SK-N-SH (cell line): Measurements from ENCODE around the gene GPR162. TPM values are rescaled to one million over a fixed set of nuclear protein-coding genes. Genes with fewer than 3 reads are reported as not detected.

Experiments
- CHD2 ChIP-seq: fragments of 150-350 bp; IDR thresholded peaks from 2 replicates; pipeline ENCODE4 v1.6.1; 2018; ENCODE audit warnings: low read length; ENCODE audit not compliant: partially characterized antibody
- EP300 ChIP-seq, 2 experiments: IDR thresholded peaks; 2 replicates each; pipeline versions ENCODE4 v1.4.0 to v1.6.1; 2012; ENCODE audit warnings: borderline replicate concordance in 1 of 2, low read depth in 1 of 2, low read length in 1 of 2
- FOSL2 ChIP-seq: IDR thresholded peaks from 2 replicates; pipeline ENCODE4 v1.4.0; 2012; ENCODE audit warnings: low read depth, mild to moderate bottlenecking, moderate library complexity, borderline replicate concordance
- FOXJ3 ChIP-seq: sonication (generic); formaldehyde crosslinking; IDR thresholded peaks from 2 replicates; pipeline ENCODE4 v1.5.1; 2020; ENCODE audit warnings: mild to moderate bottlenecking, missing genetic modification reagents
- JUND ChIP-seq: IDR thresholded peaks from 2 replicates; pipeline ENCODE4 v1.4.0; 2012
- MEF2A ChIP-seq: IDR thresholded peaks from 2 replicates; pipeline ENCODE4 v1.4.0; 2012; ENCODE audit warnings: low read depth, borderline replicate concordance
- NRF1 ChIP-seq: IDR thresholded peaks from 2 replicates; pipeline ENCODE4 v1.6.1; 2012; ENCODE audit warnings: low read depth, mild to moderate bottlenecking, low read length
- RAD21 ChIP-seq: IDR thresholded peaks from 2 replicates; pipeline ENCODE4 v1.6.1; 2012; ENCODE audit warnings: mild to moderate bottlenecking, low read length
- RCOR1 ChIP-seq: fragments of 150-350 bp; IDR thresholded peaks from 2 replicates; pipeline ENCODE4 v1.6.1; 2017; ENCODE audit warnings: antibody characterized with exemption, low read length
- RFX5 ChIP-seq: IDR thresholded peaks from 2 replicates; pipeline ENCODE4 v1.6.1; 2012; ENCODE audit warnings: mild to moderate bottlenecking, improper control_type of control experiment, low read length
- RXRA ChIP-seq: IDR thresholded peaks from 2 replicates; pipeline ENCODE4 v1.4.0; 2012; ENCODE audit warnings: low read depth, mild to moderate bottlenecking, borderline replicate concordance
- SIN3A ChIP-seq: IDR thresholded peaks from 2 replicates; pipeline ENCODE4 v1.6.1; 2012; ENCODE audit warnings: low read depth, mild to moderate bottlenecking, low read length, moderate library complexity, borderline replicate concordance
- TAF1 ChIP-seq: IDR thresholded peaks from 2 replicates; pipeline ENCODE4 v1.6.1; 2012; ENCODE audit warnings: low read depth, mild to moderate bottlenecking, low read length, moderate library complexity, borderline replicate concordance
- polyA plus RNA-seq, 3 experiments: library from polyadenylated mRNA; depleted of rRNA; stranded (reverse); fragments of >200 nt; gene quantifications; 2 replicates each; pipeline ENCODE4 v1.2.3, GENCODE V29; 2012
- TF ChIP-seq, protein P1 (sequence below): IDR thresholded peaks from 2 replicates; pipeline ENCODE4 v1.4.0; 2012; ENCODE audit warnings: low read depth
- TF ChIP-seq, protein P2 (sequence below): IDR thresholded peaks from 2 replicates; pipeline ENCODE4 v1.4.0; 2012; ENCODE audit warnings: low read depth, borderline replicate concordance
- TF ChIP-seq, protein P3 (sequence below): fragments of 150-350 bp; IDR thresholded peaks from 2 replicates; pipeline ENCODE4 v1.6.1; 2017; ENCODE audit warnings: antibody characterized with exemption, low read length, low read depth, borderline replicate concordance
- TF ChIP-seq, protein P4 (sequence below): IDR thresholded peaks from 2 replicates; pipeline ENCODE4 v1.6.1; 2012; ENCODE audit warnings: mild to moderate bottlenecking, low read depth, low read length, moderate library complexity
- TF ChIP-seq, protein P5 (sequence below): fragments of 150-350 bp; IDR thresholded peaks from 2 replicates; pipeline ENCODE4 v1.6.1; 2016; ENCODE audit warnings: mild to moderate bottlenecking, low read depth, low read length
- TF ChIP-seq, protein P6 (sequence below): IDR thresholded peaks from 2 replicates; pipeline ENCODE4; 2012

Gene GPR162
- polyA plus RNA-seq, 1 of the 3 experiments (the other 2 are of a cell fraction), result 18.6 TPM

DNA sequence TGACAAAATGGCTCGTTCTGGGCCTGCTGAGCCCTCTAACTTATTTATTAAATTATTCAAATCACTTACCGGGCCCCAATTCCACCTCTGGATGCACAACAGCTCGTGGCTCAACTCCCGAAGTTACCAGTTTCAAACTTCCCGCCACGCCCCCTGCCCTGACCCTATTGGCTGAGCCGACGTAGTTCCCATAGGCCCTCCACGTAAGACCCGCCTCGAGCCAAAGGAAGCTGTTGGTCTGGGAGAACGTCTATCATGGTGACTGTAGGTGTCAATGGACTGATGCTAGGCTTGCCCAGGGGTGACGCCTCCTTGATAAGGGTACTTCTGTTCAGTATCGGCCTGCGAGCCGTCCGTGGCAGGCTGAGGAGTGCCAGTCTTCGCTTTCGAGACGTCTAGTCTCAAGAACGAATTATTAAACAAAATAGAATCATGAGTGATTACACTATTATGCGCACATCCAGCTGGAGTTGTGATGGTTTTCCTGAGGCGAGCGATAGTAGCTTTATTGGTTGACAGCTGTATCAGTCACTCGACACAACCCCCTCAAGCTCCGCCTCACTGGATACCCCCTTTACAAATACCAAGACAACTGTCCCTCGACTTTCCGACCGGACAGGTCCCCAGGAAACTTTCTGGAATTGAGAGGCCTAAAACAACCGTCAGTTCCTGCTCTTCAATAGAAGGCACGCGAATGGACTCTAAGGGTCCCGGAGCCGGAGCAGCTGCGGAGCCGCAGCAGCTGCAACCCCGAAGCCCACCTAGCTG is 29.7 kb downstream of the GPR162 start, which contains the start of gene CDCA3 (continued):
- TF ChIP-seq, protein P1, sequence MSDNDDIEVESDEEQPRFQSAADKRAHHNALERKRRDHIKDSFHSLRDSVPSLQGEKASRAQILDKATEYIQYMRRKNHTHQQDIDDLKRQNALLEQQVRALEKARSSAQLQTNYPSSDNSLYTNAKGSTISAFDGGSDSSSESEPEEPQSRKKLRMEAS, result peak; percentile 93
- no peak for TF ChIP-seq NRF1
- no peak for TF ChIP-seq RFX5
- TF ChIP-seq RAD21, result no peak
- TF ChIP-seq, protein P2, sequence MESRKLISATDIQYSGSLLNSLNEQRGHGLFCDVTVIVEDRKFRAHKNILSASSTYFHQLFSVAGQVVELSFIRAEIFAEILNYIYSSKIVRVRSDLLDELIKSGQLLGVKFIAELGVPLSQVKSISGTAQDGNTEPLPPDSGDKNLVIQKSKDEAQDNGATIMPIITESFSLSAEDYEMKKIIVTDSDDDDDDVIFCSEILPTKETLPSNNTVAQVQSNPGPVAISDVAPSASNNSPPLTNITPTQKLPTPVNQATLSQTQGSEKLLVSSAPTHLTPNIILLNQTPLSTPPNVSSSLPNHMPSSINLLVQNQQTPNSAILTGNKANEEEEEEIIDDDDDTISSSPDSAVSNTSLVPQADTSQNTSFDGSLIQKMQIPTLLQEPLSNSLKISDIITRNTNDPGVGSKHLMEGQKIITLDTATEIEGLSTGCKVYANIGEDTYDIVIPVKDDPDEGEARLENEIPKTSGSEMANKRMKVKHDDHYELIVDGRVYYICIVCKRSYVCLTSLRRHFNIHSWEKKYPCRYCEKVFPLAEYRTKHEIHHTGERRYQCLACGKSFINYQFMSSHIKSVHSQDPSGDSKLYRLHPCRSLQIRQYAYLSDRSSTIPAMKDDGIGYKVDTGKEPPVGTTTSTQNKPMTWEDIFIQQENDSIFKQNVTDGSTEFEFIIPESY, result no peak
- peak; percentile 97 for TF ChIP-seq SIN3A
- TF ChIP-seq RXRA, result no peak
- no peak for TF ChIP-seq RCOR1
- no peak for TF ChIP-seq MEF2A
- TF ChIP-seq TAF1, result peak; percentile 19; the same call in 1 of the 2 replicates
- TF ChIP-seq EP300 (IDR thresholded peaks at IDR 0.05; ENCODE audit: borderline replicate concordance in 1 of 2, low read depth in 1 of 2, low read length in 1 of 2), result no peak
- TF ChIP-seq FOXJ3 (CRISPR knock-in tag), result no peak
- TF ChIP-seq, protein P3, sequence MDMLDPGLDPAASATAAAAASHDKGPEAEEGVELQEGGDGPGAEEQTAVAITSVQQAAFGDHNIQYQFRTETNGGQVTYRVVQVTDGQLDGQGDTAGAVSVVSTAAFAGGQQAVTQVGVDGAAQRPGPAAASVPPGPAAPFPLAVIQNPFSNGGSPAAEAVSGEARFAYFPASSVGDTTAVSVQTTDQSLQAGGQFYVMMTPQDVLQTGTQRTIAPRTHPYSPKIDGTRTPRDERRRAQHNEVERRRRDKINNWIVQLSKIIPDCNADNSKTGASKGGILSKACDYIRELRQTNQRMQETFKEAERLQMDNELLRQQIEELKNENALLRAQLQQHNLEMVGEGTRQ, result no peak
- TF ChIP-seq FOSL2, result no peak
- peak; percentile 94 for TF ChIP-seq CHD2
- TF ChIP-seq JUND, result no peak
- TF ChIP-seq, protein P4, sequence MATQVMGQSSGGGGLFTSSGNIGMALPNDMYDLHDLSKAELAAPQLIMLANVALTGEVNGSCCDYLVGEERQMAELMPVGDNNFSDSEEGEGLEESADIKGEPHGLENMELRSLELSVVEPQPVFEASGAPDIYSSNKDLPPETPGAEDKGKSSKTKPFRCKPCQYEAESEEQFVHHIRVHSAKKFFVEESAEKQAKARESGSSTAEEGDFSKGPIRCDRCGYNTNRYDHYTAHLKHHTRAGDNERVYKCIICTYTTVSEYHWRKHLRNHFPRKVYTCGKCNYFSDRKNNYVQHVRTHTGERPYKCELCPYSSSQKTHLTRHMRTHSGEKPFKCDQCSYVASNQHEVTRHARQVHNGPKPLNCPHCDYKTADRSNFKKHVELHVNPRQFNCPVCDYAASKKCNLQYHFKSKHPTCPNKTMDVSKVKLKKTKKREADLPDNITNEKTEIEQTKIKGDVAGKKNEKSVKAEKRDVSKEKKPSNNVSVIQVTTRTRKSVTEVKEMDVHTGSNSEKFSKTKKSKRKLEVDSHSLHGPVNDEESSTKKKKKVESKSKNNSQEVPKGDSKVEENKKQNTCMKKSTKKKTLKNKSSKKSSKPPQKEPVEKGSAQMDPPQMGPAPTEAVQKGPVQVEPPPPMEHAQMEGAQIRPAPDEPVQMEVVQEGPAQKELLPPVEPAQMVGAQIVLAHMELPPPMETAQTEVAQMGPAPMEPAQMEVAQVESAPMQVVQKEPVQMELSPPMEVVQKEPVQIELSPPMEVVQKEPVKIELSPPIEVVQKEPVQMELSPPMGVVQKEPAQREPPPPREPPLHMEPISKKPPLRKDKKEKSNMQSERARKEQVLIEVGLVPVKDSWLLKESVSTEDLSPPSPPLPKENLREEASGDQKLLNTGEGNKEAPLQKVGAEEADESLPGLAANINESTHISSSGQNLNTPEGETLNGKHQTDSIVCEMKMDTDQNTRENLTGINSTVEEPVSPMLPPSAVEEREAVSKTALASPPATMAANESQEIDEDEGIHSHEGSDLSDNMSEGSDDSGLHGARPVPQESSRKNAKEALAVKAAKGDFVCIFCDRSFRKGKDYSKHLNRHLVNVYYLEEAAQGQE, result no peak
- TF ChIP-seq, protein P5, sequence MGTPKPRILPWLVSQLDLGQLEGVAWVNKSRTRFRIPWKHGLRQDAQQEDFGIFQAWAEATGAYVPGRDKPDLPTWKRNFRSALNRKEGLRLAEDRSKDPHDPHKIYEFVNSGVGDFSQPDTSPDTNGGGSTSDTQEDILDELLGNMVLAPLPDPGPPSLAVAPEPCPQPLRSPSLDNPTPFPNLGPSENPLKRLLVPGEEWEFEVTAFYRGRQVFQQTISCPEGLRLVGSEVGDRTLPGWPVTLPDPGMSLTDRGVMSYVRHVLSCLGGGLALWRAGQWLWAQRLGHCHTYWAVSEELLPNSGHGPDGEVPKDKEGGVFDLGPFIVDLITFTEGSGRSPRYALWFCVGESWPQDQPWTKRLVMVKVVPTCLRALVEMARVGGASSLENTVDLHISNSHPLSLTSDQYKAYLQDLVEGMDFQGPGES, result peak; percentile 92
- TF ChIP-seq, protein P6, sequence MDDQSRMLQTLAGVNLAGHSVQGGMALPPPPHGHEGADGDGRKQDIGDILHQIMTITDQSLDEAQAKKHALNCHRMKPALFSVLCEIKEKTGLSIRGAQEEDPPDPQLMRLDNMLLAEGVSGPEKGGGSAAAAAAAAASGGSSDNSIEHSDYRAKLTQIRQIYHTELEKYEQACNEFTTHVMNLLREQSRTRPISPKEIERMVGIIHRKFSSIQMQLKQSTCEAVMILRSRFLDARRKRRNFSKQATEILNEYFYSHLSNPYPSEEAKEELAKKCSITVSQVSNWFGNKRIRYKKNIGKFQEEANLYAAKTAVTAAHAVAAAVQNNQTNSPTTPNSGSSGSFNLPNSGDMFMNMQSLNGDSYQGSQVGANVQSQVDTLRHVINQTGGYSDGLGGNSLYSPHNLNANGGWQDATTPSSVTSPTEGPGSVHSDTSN, result peak; percentile 99
